NK-92 (cell line): ENCODE measurements around the gene CC2D2B.
"Not testable (repeated sequence)": the region's sequence is repeated elsewhere in the genome, so short reads cannot be mapped to it uniquely, and the experiment has no call there.

ENCODE experiments used
- DNase-seq: peaks from one replicate; lab custom pipeline; 2025; ENCODE audit not compliant: unreplicated experiment; lab: John Stamatoyannopoulos, UW

CC2D2B gene

GRCh38 chr10:95905897-95906580, 1.7 kb upstream of the CC2D2B start:
- not testable (repeated sequence) for DNase-seq

- no peak for DNase-seq
Observed at GRCh38 chr10:95906677-95907455, 909 bp upstream of the CC2D2B start.

- DNase-seq = no peak
Observed at GRCh38 chr10:95908450-95908849, 675 bp downstream of the CC2D2B start.

GRCh38 chr10:95909561-95909960, 1.8 kb downstream of the CC2D2B start:
- DNase-seq = no peak

GRCh38 chr10:95916039-95916438, 8.3 kb downstream of the CC2D2B start:
- not testable (repeated sequence) for DNase-seq

GRCh38 chr10:95920798-95921426, 13.1 kb downstream of the CC2D2B start:
- no peak for DNase-seq

GRCh38 chr10:95925033-95925432, 17.3 kb downstream of the CC2D2B start:
- no peak for DNase-seq

GRCh38 chr10:95935429-95935828, 27.7 kb downstream of the CC2D2B start:
- no peak for DNase-seq

GRCh38 chr10:95941115-95941514, 33.3 kb downstream of the CC2D2B start:
- DNase-seq = no peak

- DNase-seq = no peak
Observed at GRCh38 chr10:95963202-95963990, 55.6 kb downstream of the CC2D2B start.

- no peak for DNase-seq
Observed at GRCh38 chr10:95963991-95964389, 56.2 kb downstream of the CC2D2B start.

GRCh38 chr10:95964756-95965155, 57.0 kb downstream of the CC2D2B start:
- no peak for DNase-seq

GRCh38 chr10:95976362-95977229, 68.8 kb downstream of the CC2D2B start:
- no peak for DNase-seq

GRCh38 chr10:95982200-95982599, 74.4 kb downstream of the CC2D2B start:
- DNase-seq = no peak

GRCh38 chr10:95987685-95988426, 80.1 kb downstream of the CC2D2B start:
- DNase-seq = no peak

- no peak for DNase-seq
Observed at GRCh38 chr10:95988702-95989101, 80.9 kb downstream of the CC2D2B start.

- DNase-seq = not testable (repeated sequence)
Observed at GRCh38 chr10:95994376-95994775, 86.6 kb downstream of the CC2D2B start.

- no peak for DNase-seq
Observed at GRCh38 chr10:95998255-95998784, 90.5 kb downstream of the CC2D2B start.

GRCh38 chr10:96013956-96014355, 106.2 kb downstream of the CC2D2B start:
- DNase-seq = no peak
